ENCODE results near the gene CDH4. TPM values are rescaled to one million over a fixed set of nuclear protein-coding genes. Genes with fewer than 3 reads are reported as not detected.

CDH4 gene
- total and polyA plus RNA-seq, 2 donors (not counting 3 experiments of a cell fraction or from before 2014, with no cell fraction given), result 0.17 to 0.51 TPM

DNA sequence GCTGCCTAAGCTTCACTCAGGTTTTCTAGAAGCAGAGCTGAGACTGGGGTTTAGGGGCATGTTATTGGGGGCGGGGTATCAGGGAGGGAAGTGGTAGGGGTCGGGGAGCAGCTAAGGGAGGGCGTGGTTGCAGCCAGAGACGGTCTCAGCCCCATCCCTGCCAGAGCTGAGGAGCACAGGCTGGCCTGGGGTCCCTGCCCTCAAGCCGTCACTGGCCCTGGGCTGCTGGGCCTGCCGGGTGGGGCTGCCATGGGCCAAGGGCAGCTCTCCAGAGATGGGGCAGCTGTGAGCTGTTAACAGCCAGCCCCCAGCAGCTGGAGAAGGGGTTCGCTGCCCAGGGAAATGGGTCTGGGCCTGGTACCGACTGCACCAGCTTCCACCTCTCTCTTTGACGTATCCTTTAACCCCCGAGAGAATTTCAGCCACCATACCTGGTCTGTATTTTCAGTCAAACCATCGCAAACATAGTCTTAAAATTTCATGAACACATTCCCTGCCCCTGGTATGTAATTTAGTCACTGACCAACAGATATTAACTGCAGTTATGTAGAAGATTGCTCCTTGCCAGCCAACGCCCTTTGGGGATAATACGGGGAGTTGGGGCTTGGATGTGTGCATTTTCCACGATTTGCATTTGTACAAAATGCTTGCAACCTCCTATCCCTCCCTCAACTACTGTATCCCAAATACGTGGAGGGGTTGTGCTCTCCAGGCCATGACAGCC, 560.2 kb downstream of the CDH4 start:
- Histone ChIP-seq H3K79me2 (ENCODE audit: control insufficient read depth, insufficient read depth, low read length) (no peaks in the 10 kb centered on the region), H2AFZ (ENCODE audit: low read depth, low read length) (no peak overlapping the region), H3K4me1 (ENCODE audit: control insufficient read depth, extremely low read depth, insufficient read depth, low read length) (no peaks in the 10 kb centered on the region), H3K4me2 (ENCODE audit: insufficient read depth, low read length) (no peak overlapping the region), H3K9ac (replicated peaks; ENCODE audit: extremely low read depth, insufficient read depth, low read length) (no peak overlapping the region), H3K9me3 (replicated peaks; ENCODE audit: control insufficient read depth, insufficient read depth, low read length) (no peaks in the 10 kb centered on the region), H3K9me1 (replicated peaks; ENCODE audit: control insufficient read depth, extremely low read depth, insufficient read depth, low read length) (no peaks in the 10 kb centered on the region), H3K27me3 (ENCODE audit: control insufficient read depth in 2 of 2, insufficient read depth in 2 of 2, low read length in 2 of 2) (no peaks in the 10 kb centered on the region), H3K27ac (ENCODE audit: insufficient read depth, low read depth, low read length) (no peak overlapping the region), H3K36me3 (ENCODE audit: control insufficient read depth in 2 of 2, extremely low read depth in 1 of 2, insufficient read depth in 2 of 2, low read length in 2 of 2) (no peaks in the 10 kb centered on the region), H3K4me3 (replicated peaks in 1 of 3; ENCODE audit: insufficient read depth in 1 of 3, low read depth in 1 of 3, low read length in 3 of 3) (no peak overlapping the region), H4K20me1 (replicated peaks; ENCODE audit: control insufficient read depth, extremely low read depth, insufficient read depth, low read length) (no peaks in the 10 kb centered on the region)
- CTCF ChIA-PET, result no interaction called here
- dilution Hi-C loops (cut with MboI; ENCODE audit: extremely low pct_ligation_motif_present, low sequenced_read_pairs), result no loop called here
- POLR2A ChIA-PET, result no interaction called here
- BruUV-seq (replicated peaks), result no TSS peak
- FAIRE-seq (no peak), DNase-seq (ENCODE audit: low read depth, low spot score) (no peak)
- TF ChIP-seq POLR2A (IDR thresholded peaks at IDR 0.05; ENCODE audit: low read depth, low read length) (no peak), POLR2AphosphoS5 (IDR thresholded peaks at IDR 0.05; ENCODE audit: insufficient read depth, low read depth, low read length) (no peak), GATA2 (IDR thresholded peaks at IDR 0.05; ENCODE audit: insufficient read depth, insufficient read length, low read depth, low read length) (no peak), JUN (IDR thresholded peaks at IDR 0.05; ENCODE audit: borderline replicate concordance, insufficient read depth, insufficient read length, low read depth) (no peak), EZH2 (IDR thresholded peaks at IDR 0.05; ENCODE audit: borderline replicate concordance, low read depth, low read length, severe bottlenecking) (no peak), MYC (IDR thresholded peaks at IDR 0.05; ENCODE audit: low read depth, low read length) (no peak), FOS (IDR thresholded peaks at IDR 0.05; ENCODE audit: borderline replicate concordance, insufficient read depth, low read length) (no peak)
- TF ChIP-seq, protein P1, sequence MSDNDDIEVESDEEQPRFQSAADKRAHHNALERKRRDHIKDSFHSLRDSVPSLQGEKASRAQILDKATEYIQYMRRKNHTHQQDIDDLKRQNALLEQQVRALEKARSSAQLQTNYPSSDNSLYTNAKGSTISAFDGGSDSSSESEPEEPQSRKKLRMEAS (IDR thresholded peaks at IDR 0.05; ENCODE audit: insufficient read depth, insufficient read length), result no peak
- TF ChIP-seq, protein P2, sequence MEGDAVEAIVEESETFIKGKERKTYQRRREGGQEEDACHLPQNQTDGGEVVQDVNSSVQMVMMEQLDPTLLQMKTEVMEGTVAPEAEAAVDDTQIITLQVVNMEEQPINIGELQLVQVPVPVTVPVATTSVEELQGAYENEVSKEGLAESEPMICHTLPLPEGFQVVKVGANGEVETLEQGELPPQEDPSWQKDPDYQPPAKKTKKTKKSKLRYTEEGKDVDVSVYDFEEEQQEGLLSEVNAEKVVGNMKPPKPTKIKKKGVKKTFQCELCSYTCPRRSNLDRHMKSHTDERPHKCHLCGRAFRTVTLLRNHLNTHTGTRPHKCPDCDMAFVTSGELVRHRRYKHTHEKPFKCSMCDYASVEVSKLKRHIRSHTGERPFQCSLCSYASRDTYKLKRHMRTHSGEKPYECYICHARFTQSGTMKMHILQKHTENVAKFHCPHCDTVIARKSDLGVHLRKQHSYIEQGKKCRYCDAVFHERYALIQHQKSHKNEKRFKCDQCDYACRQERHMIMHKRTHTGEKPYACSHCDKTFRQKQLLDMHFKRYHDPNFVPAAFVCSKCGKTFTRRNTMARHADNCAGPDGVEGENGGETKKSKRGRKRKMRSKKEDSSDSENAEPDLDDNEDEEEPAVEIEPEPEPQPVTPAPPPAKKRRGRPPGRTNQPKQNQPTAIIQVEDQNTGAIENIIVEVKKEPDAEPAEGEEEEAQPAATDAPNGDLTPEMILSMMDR (IDR thresholded peaks at IDR 0.05; ENCODE audit: extremely low read depth in 1 of 2, insufficient read depth in 1 of 2, low read depth in 1 of 2, low read length in 2 of 2), result no peak
- intact Hi-C loops (cut with micrococcal nuclease), result no loop called here

All from endothelial cell of umbilical vein (primary cell).